ENCODE data around the gene MRGPRF.

MRGPRF gene

GRCh38 chr11:69060806-69061712 lies 48.0 kb upstream of the MRGPRF start:
- Histone ChIP-seq H4K20me1 (ENCODE audit: insufficient read depth, low read length) (no peaks in the 10 kb centered on the region), H3K4me1 (ENCODE audit: low read length) (peaks cover 4% of the 10 kb centered on the region; the same call in 1 of the 2 replicates), H3K4me2 (ENCODE audit: low read depth, low read length) (no peak overlapping the region), H3K9me2 (replicated peaks; ENCODE audit: insufficient read depth, low read length) (no peaks in the 10 kb centered on the region), H3K9me3 (replicated peaks; ENCODE audit: insufficient read depth, low read length) (no peaks in the 10 kb centered on the region), H3K4me3 (ENCODE audit: low read length) (no peak overlapping the region), H3K27me3 (replicated peaks; ENCODE audit: insufficient read depth, low read length) (no peaks in the 10 kb centered on the region), H3F3A (ENCODE audit: insufficient read depth, low read length) (peaks cover under 1% of the 10 kb centered on the region; the same call in 1 of the 2 replicates), H3K36me3 (replicated peaks; ENCODE audit: insufficient read depth, low read length) (no peaks in the 10 kb centered on the region), H3K9ac (ENCODE audit: low read length) (no peak overlapping the region), H3K27ac (ENCODE audit: low read length) (no peak overlapping the region), H2AFZ (ENCODE audit: low read length) (no peak overlapping the region), H3K79me2 (ENCODE audit: low read length) (peaks cover 4% of the 10 kb centered on the region; the same call in 1 of the 2 replicates)
- TF ChIP-seq EZH2phosphoT487 (IDR thresholded peaks at IDR 0.05; ENCODE audit: low read length) (no peak), EZH2 (optimal IDR thresholded peaks at IDR 0.05; ENCODE audit: low read depth, low read length) (no peak)
- TF ChIP-seq, protein P1, sequence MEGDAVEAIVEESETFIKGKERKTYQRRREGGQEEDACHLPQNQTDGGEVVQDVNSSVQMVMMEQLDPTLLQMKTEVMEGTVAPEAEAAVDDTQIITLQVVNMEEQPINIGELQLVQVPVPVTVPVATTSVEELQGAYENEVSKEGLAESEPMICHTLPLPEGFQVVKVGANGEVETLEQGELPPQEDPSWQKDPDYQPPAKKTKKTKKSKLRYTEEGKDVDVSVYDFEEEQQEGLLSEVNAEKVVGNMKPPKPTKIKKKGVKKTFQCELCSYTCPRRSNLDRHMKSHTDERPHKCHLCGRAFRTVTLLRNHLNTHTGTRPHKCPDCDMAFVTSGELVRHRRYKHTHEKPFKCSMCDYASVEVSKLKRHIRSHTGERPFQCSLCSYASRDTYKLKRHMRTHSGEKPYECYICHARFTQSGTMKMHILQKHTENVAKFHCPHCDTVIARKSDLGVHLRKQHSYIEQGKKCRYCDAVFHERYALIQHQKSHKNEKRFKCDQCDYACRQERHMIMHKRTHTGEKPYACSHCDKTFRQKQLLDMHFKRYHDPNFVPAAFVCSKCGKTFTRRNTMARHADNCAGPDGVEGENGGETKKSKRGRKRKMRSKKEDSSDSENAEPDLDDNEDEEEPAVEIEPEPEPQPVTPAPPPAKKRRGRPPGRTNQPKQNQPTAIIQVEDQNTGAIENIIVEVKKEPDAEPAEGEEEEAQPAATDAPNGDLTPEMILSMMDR (IDR thresholded peaks at IDR 0.05; ENCODE audit: low read length), result no peak
- no peak for DNase-seq

GRCh38 chr11:69059985-69060384 lies 46.9 kb upstream of the MRGPRF start:
- H3K27me3 ChIP-seq (replicated peaks; ENCODE audit: insufficient read depth, low read length), result no peaks in the 10 kb centered on the region
- H3K9me2 ChIP-seq (replicated peaks; ENCODE audit: insufficient read depth, low read length), result no peaks in the 10 kb centered on the region
- H4K20me1 ChIP-seq (ENCODE audit: insufficient read depth, low read length), result no peaks in the 10 kb centered on the region
- H3K36me3 ChIP-seq (replicated peaks; ENCODE audit: insufficient read depth, low read length), result no peaks in the 10 kb centered on the region
- no peak overlapping the region for H3K27ac ChIP-seq (ENCODE audit: low read length)
- H2AFZ ChIP-seq (ENCODE audit: low read length), result no peak overlapping the region
- no peaks in the 10 kb centered on the region for H3K9me3 ChIP-seq (replicated peaks; ENCODE audit: insufficient read depth, low read length)
- no peak overlapping the region for H3K4me2 ChIP-seq (ENCODE audit: low read depth, low read length)
- TF ChIP-seq EZH2phosphoT487 (IDR thresholded peaks at IDR 0.05; ENCODE audit: low read length) (no peak), EZH2 (optimal IDR thresholded peaks at IDR 0.05; ENCODE audit: low read depth, low read length) (no peak)
- TF ChIP-seq, protein P1 (IDR thresholded peaks at IDR 0.05; ENCODE audit: low read length), result no peak
- peaks cover 11% of the 10 kb centered on the region; the same call in 1 of the 2 replicates for H3F3A ChIP-seq (ENCODE audit: insufficient read depth, low read length)
- H3K9ac ChIP-seq (ENCODE audit: low read length), result no peak overlapping the region
- DNase-seq, result no peak
- no peak overlapping the region for H3K4me3 ChIP-seq (ENCODE audit: low read length)
- peaks cover 4% of the 10 kb centered on the region; the same call in 1 of the 2 replicates for H3K79me2 ChIP-seq (ENCODE audit: low read length)
- H3K4me1 ChIP-seq (ENCODE audit: low read length), result peaks cover 14% of the 10 kb centered on the region

GRCh38 chr11:69059429-69059828 lies 46.4 kb upstream of the MRGPRF start:
- Histone ChIP-seq H3K27ac (ENCODE audit: low read length) (no peak overlapping the region), H4K20me1 (ENCODE audit: insufficient read depth, low read length) (no peaks in the 10 kb centered on the region), H3K4me1 (ENCODE audit: low read length) (peaks cover 20% of the 10 kb centered on the region), H3K36me3 (replicated peaks; ENCODE audit: insufficient read depth, low read length) (no peaks in the 10 kb centered on the region), H3F3A (ENCODE audit: insufficient read depth, low read length) (peaks cover 13% of the 10 kb centered on the region; the same call in 1 of the 2 replicates), H3K27me3 (replicated peaks; ENCODE audit: insufficient read depth, low read length) (no peaks in the 10 kb centered on the region), H3K9me3 (replicated peaks; ENCODE audit: insufficient read depth, low read length) (no peaks in the 10 kb centered on the region), H2AFZ (ENCODE audit: low read length) (no peak overlapping the region), H3K9me2 (replicated peaks; ENCODE audit: insufficient read depth, low read length) (no peaks in the 10 kb centered on the region), H3K4me2 (ENCODE audit: low read depth, low read length) (no peak overlapping the region), H3K4me3 (ENCODE audit: low read length) (no peak overlapping the region), H3K79me2 (ENCODE audit: low read length) (peaks cover 9% of the 10 kb centered on the region), H3K9ac (ENCODE audit: low read length) (no peak overlapping the region)
- no peak for TF ChIP-seq EZH2 (optimal IDR thresholded peaks at IDR 0.05; ENCODE audit: low read depth, low read length)
- no peak for TF ChIP-seq EZH2phosphoT487 (IDR thresholded peaks at IDR 0.05; ENCODE audit: low read length)
- TF ChIP-seq, protein P1 (IDR thresholded peaks at IDR 0.05; ENCODE audit: low read length), result no peak
- no peak for DNase-seq

Data from MM.1S (cell line).